ENCODE measurements around the gene DIRAS3. TPM values are rescaled to one million over a fixed set of nuclear protein-coding genes. Genes with fewer than 3 reads are reported as not detected.

DIRAS3 gene
- total and polyA plus RNA-seq, 9 donors, result 44.4 to 109 (median 66.5) TPM

- H3K36me3 ChIP-seq, result no peaks in the 10 kb centered on the region
- WGBS, 3 donors, result 86 to 89% (median 89%) methylated on average over 34 of the region's 34 CpGs
- DNase-seq, result no peak
- no peak overlapping the region for H3K4me3 ChIP-seq
- no peaks in the 10 kb centered on the region for H3K4me1 ChIP-seq (ENCODE audit: insufficient read depth)
- peaks cover 2% of the 10 kb centered on the region for H3K27me3 ChIP-seq
- TF ChIP-seq CTCF (IDR thresholded peaks at IDR 0.05), result no peak
- no peak for TF ChIP-seq POLR2A (IDR thresholded peaks at IDR 0.05)
- no peak for TF ChIP-seq EP300 (IDR thresholded peaks at IDR 0.05)
- no peaks in the 10 kb centered on the region for H3K9me3 ChIP-seq
- H3K27ac ChIP-seq, result no peak overlapping the region
- intact Hi-C loops (cut with DNase I), result no loop called here
These were observed 3.4 kb downstream of the DIRAS3 start for GRCh38 chr1:68046885-68047658.

DNA sequence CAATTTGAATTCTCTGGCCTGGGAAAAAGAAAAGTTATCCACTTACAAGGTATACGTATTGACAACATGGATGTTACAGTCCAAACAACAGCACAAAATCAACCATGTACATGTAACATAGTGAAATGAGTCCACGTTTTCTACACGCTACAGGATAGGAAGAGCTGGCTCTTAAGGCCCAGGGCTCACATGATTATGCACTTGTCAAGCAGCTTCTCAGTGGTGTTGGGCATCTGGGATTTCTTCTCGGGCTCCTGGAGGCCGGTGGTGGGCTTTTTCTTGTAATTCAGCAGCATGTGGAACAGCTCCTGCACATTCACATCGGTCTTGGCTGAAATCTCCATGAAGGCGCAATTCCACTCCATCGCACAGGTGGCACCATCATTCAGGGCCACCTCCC, 4.0 kb downstream of the DIRAS3 start:
- Histone ChIP-seq H3K27ac (no peak overlapping the region), H3K4me1 (ENCODE audit: insufficient read depth) (no peaks in the 10 kb centered on the region), H3K36me3 (no peaks in the 10 kb centered on the region), H3K4me3 (no peak overlapping the region), H3K9me3 (no peaks in the 10 kb centered on the region), H3K27me3 (peaks cover 2% of the 10 kb centered on the region)
- DNase-seq, result no peak
- intact Hi-C loops (cut with DNase I), result no loop called here
- 93 to 96% (median 94%) methylated on average over 8 of the region's 8 CpGs for WGBS, 3 donors
- TF ChIP-seq POLR2A (IDR thresholded peaks at IDR 0.05), result no peak
- TF ChIP-seq CTCF (IDR thresholded peaks at IDR 0.05), result no peak
- no peak for TF ChIP-seq EP300 (IDR thresholded peaks at IDR 0.05)

DNA sequence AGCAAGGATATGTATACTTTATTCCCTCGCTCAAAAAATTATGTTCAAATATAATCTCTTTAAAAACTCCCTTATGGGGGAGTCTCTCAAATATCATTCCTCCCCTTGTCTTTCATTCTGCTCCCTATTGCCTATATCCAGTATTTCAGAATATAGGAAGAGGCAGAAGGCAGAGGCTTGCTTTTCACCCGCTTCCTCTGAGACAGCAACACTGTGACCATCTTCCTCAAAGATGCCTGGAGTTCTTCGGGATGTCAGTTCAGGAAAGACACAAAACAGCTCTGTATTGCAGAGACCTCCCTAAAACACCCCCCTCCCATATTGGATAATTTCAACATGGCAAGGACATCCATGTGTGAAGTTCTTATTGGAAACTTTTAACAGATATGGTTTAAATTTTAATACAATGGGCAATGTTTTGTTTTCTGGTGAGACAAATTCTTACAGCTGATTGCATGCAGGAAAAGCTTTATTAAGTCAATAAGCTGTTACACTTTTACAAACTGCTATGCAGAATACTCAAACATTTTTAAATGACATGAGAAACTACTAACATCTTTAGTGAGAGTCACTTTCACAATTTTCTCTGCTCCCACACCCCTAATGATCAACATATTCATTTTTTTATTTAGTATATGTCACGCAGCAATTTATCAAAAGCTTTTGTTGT, 4.8 kb downstream of the DIRAS3 start:
- WGBS, 3 donors, result 90 to 98% (median 92%) methylated on average over 4 of the region's 4 CpGs
- Histone ChIP-seq H3K4me1 (ENCODE audit: insufficient read depth) (no peaks in the 10 kb centered on the region), H3K4me3 (no peak overlapping the region), H3K27ac (no peak overlapping the region), H3K9me3 (no peaks in the 10 kb centered on the region), H3K27me3 (peaks cover 2% of the 10 kb centered on the region), H3K36me3 (no peaks in the 10 kb centered on the region)
- intact Hi-C loops (cut with DNase I), result no loop called here
- DNase-seq, result no peak
- TF ChIP-seq POLR2A (IDR thresholded peaks at IDR 0.05), result no peak
- TF ChIP-seq EP300 (IDR thresholded peaks at IDR 0.05), result no peak
- no peak for TF ChIP-seq CTCF (IDR thresholded peaks at IDR 0.05)

- TF ChIP-seq POLR2A (IDR thresholded peaks at IDR 0.05) (no peak), EP300 (IDR thresholded peaks at IDR 0.05) (no peak), CTCF (IDR thresholded peaks at IDR 0.05) (no peak)
- intact Hi-C loops (cut with DNase I), result no loop called here
- WGBS, 3 donors, result 93 to 96% (median 94%) methylated on average over 22 of the region's 22 CpGs
- H3K36me3 ChIP-seq, result no peaks in the 10 kb centered on the region
- H3K4me1 ChIP-seq (ENCODE audit: insufficient read depth), result no peaks in the 10 kb centered on the region
- no peaks in the 10 kb centered on the region for H3K9me3 ChIP-seq
- no peak for DNase-seq
- H3K4me3 ChIP-seq, result no peak overlapping the region
- H3K27me3 ChIP-seq, result peaks cover 2% of the 10 kb centered on the region
- H3K27ac ChIP-seq, result no peak overlapping the region
These were observed 6.9 kb downstream of the DIRAS3 start for GRCh38 chr1:68043443-68044090.
